ENCODE measurements around the gene GOLGA6L7.
"Not testable (repeated sequence)": the region's sequence is repeated elsewhere in the genome, so short reads cannot be mapped to it uniquely, and the experiment has no call there.

Gene GOLGA6L7

DNA sequence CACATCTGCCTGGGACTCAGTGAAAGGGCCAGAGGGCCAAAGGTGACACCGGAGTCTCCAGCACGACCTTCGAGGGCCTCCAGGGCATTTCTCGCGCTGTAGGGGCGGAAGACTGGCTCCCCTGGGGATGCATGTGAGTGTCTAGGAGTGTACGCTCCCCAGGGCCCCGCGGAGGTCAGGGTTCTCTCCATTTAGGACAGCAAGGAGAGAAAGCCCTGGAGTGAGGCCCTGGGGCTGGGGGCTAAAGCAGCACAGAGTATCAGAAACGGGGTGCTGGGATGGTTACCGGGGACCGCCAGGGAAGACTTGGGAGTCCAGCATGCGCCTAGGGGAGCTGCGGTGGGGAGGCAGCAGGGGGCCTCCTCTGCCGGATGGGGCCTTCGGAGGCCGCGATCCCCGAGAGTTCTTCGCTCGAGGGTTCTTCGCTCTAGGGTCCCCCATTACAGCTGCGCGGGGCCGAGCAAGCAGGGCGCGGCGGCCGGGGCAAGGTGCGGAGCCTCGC is 36.7 kb upstream of the GOLGA6L7 start:
- DNase-seq (ENCODE audit: low read depth, low spot score), result no peak

DNA sequence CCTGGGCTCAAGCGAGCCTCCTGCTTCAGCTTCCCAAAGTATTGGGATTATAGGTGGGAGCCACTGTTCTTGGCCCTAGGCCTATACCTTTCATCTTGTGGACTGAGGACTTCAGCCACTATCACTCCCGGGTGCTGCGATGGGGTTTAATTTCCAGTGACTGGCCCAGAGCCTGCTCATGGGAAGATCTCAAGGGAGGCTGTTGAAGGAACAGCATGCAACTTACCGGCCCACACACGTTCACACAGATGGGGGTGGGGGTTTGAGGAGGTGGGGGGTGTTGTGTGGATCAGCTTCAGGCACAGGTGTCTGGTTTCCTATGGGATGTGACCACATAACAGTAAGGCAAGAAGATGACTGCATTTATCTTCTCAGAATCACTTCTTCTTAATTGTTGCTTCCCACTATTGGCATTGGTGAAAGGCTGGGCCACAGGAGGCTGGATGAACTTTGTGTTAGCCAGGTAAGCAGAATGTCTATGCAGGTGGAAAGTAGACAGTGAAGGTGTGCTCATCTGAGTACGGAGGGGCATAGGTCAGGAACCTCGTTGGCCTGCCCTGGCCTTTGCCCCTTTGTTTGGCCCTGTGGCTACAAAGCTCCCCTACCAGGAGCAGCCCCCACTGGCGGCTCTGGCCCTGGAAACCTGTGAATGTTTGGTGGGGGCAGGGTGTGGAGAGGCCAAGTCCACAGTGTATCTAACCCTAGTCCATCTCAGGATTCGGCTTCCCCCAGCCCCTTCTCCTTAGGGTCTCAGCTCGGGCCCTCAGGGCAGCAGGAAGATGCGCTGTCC is 35.9 kb upstream of the GOLGA6L7 start:
- DNase-seq (ENCODE audit: low read depth, low spot score), result no peak

DNA sequence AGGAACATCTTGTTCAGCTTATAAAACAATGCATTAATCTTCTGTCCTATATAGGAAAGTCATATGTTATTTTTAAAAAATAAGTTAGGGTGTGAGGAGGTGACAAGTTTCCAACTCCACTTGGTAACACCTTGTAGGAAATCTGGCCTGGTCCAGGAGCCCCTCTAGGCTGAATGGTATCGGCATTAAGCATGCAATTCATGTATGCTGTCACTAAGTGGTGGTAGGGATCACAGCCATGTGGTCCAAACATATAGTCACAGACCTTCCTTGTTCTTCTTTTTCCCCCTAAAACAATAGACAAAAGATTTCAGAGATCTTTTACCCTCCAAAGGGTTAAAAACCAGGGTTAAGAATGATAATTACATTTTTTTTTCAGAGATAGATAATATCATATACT is 33.2 kb upstream of the GOLGA6L7 start:
- DNase-seq (ENCODE audit: low read depth, low spot score), result no peak

DNA sequence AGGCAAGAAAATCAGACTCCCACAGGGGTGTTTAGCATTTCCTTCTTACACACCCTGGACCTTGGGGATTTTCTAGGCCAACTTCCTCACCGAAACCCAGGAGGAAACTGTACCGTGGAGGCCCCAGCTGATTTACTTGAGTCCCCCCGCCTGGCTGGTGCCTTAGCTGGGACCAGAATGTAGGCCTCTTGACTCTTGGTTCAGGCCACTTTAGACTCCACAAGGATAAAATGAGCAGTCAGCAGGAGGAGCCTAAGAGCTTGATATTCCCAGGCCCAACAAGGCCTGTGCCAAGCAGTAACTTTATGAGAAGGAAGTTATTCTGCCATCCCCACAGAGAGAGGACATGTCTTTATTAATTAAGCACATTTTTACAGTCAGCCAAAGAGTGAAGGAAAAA is 32.7 kb upstream of the GOLGA6L7 start:
- no peak for DNase-seq (ENCODE audit: low read depth, low spot score)

DNA sequence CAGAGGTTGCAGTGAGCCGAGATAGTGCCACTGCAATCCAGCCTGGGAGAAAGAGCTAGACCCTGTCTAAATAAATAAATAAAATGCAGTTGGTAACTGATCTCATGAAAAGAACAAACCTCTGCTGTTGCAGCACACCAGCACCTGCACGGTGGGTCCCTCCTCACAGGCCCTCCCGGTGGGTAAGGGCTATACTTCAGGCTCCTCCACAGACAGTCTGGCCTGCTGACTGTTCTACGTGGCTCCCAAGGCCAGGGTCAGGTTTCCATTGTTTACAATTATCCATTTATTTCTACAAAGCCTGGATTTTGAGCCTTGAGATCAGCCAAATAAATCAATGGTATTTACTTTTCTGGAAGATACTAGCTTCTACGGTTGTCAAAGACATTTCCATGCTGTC is 32.2 kb upstream of the GOLGA6L7 start:
- DNase-seq (ENCODE audit: low read depth, low spot score), result no peak

DNA sequence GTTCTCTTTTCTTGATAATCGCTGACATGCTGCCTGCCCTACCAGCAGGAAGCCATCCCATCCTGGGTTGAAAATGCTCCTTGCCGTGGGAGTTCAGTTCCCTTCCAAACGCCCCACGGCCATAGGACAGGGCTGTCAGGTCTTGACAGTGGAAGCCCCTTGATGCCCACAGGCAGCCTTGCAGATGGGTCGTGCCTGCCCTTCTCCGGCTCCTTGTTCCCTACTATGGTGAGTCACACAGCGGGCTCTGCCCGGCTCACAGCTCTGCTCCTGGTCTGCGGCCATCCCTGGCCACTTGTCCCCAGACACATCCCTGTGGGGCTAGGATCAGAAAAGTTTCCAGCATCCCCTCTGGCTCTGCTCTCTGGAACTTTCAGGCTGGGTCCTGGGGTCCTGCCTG is 31.1 kb upstream of the GOLGA6L7 start:
- DNase-seq (ENCODE audit: low read depth, low spot score), result no peak

DNA sequence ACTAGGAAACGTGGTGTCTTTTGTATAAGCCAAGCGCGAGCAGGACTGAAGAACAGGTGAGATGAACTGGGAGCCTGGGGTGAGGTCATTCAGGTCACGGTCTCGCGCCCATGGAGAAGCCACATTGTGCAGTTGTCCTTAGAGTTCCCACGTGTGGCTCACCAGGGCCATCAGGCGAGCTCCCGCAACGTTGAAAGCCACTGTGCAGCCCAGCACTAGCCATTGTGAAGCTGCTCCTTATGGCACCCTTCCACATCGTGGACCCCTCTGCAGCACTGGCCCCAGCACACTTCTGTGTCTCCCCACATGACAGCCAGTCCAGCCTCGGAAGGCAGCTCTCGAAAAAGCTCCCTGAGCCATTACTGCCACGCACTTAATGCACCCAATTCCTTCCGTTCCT is 29.8 kb upstream of the GOLGA6L7 start:
- DNase-seq (ENCODE audit: low read depth, low spot score), result no peak

DNA sequence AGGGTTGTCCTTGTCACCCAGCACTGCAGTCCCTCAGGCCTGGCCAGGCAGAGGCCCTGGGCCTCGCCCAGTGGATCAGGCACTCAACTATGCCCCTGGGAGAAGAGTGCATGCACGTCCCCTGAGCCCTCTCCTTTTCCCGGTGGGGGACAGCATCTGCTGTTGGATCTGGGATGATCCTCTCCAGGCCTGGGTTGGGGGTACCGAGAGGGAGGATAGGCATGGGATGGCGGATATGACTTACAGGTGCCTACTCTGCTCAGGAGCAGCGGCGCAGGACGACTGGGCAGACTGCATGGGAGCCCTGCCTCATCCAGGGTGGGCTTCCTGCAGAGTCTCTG is 28.4 kb upstream of the GOLGA6L7 start:
- no peak for DNase-seq (ENCODE audit: low read depth, low spot score)

DNA sequence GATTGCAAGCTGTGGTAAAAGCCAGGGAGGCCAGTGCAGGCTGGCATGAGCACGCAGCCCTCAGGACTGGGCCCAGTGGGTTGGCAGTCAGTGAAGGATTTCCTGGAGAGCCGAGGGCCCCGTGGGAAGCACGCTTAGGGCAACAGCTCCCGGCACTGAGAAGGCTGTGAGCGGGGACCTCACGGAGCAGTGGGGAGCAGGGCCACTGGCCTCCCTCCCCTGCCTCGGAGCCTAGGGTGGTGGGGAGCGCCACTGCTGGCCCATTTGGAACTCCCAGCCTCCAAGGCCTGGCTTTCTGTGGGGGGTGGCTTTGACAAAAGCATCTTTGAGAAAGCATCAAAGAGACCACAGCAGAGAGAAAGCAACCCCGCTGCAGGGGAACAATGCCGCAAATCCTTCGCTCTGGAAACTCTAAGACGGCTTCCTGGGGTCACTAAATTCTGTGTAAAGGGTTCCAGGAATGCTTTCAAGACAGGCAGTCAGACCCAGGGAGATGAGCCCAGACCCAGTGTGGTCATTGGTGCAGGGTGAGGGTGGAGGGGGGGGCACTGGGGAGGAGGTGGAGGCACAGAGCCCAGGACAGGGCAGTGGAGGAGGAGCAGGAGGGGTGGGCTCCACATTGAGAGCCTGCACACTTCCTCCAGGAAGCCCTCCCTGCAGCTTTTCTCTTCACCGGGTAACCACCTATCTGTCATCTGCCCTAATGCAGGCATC is 27.8 kb upstream of the GOLGA6L7 start:
- DNase-seq (ENCODE audit: low read depth, low spot score), result no peak

DNA sequence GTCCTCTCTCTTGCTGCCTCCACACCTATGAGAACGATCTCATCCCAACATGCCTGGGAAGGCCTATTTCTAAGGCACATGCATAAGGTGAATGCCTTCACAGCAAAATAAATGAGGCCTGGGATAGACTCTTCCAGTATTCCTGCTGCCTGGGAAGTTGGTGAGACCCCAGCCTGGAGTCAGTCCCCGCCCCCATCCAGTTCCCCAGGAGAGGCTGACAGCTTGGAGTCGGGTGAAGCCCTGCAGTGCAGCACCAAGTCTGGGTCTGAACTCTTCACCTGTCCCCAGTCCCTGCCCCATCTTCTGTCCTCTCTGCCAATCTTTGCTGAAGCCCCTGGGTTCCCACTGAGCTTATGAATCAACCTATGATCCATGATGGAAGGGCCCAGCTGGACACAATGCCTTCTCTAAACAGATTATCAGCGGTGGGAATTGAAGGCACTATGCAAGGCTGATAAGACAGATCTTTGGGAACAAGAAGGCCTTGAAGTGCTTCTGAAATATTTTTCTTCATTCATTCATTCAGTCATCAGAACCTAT is 27.1 kb upstream of the GOLGA6L7 start:
- DNase-seq (ENCODE audit: low read depth, low spot score), result no peak

DNA sequence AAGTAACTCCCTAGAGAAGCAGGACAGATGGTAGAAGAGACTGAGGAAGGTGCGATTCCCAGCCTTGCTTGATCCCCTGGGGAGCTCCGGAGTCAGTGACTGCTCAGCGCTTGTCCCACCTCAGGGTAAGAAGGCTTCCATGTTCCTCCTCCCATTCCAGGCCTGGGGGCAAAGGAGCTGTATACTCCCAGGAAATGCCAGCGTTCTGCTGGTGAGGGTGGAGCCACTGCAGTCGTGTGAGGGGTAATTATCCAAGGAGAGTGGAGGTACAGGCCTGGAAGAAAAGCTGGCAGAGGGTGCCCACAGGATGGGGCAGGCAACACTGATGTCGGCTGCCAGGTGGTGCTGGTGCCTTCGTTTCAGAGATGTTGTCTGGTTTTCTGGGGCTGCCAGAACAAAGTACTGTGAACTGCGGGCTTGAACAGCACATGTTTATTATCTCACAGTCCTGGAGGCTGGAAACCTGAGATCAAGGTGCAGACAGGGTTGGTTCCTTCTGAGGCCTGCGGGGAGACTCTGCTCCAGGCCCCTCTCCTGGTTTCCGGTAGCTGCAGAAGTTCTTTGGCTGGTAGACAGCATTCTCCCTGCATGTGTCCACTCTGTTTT is 25.2 kb upstream of the GOLGA6L7 start:
- DNase-seq (ENCODE audit: low read depth, low spot score), result no peak

DNA sequence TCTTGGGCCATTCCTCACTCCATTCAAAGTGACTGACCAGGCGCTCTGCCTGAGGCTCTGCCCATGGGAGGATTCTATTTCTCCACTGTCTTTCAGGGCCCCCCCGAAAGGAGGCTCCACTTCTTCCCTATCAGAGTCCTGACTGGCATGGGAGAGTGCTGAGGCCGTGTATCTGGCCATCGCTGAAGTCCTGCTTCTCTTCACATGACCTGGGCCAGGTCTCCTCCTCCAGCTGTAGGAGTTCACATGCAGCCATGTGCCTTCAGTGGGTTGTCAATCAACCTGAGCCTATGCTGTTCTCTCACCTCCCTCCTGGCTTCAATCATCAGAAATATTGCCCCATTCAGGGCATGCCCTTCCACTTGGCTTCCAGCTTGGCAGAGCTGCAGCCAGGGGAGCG is 24.6 kb upstream of the GOLGA6L7 start:
- DNase-seq (ENCODE audit: low read depth, low spot score), result no peak

DNA sequence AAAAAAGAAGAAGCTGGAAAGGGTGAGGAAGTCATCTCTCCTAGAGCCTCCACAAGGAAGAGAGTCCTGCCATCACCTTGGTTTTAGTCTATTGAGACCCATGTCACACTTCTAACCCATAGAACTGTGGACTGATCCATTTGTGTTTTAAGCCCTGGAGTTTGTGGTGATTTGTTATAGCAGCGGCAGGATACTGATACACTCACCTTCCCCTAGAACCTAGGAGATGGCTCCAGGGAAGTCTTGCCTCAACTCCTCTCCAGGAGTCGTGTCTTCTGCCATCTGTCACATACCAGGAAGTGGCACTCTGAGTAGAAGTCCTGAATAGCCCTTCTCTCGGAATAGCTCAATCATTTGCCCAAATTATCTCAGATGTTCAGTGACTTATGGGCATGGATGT is 22.7 kb upstream of the GOLGA6L7 start:
- no peak for DNase-seq (ENCODE audit: low read depth, low spot score)

DNA sequence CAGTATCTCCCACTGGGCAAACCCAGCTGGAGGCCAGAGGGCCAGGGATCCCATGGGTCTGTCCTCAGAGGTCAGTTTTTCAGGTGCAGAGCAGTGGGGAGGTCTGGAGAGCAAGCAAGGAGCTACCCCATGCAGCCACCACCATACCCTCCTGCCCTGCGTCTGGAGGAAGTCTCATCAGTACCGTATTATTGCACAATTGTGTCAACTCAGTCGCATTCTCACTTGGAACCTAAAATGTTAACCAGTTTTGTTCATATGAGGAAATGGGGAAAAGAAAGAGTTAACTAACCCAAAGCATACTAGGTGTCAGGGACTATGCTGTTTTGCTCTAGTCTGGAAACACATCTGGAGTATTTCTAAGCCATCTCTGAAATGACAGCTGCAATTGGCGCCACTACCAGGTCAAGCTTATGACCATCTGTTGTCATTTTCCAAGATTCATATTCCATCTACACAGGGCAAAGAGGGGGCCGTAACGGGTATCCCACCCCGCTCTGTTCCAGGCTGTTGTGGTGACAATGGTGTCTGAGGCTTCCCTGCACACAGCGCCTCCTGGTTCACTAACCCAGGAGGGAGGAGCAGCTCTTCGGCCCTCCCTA is 20.4 kb upstream of the GOLGA6L7 start:
- no peak for DNase-seq (ENCODE audit: low read depth, low spot score)

DNA sequence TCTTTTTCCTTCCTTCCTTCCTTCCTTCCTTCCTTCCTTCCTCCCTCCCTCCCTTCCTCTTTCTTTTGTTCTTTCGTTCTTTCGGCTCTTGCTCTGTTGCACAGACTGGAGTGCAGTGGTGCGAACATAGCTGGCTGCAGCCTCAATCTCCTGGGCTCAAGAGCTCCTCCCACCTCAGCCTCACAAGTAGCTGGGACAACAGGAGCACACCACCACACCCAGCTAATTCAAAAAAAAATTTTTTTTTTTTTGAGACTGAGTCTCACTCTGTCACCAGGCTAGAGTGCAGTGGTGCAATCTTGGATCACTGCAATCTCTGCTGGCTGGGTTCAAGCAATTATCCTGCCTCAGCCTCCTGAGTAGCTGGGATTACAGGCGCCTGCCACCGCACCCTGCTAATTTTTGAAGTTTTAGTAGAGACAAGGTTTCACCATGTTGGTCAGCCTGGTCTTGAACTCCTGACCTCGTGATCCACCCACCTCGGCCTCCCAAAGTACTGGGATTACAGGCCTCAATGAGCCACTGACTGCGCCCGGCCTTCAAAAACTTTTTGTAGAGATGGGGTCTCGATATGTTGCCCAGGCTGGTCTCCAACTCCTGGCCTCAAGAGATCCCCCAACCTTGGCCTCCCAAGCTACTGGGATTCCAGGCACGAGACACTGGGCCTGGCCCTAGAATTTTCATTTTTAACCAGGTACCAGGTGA is 13.3 kb upstream of the GOLGA6L7 start:
- not testable (repeated sequence) for DNase-seq (ENCODE audit: low read depth, low spot score)

DNA sequence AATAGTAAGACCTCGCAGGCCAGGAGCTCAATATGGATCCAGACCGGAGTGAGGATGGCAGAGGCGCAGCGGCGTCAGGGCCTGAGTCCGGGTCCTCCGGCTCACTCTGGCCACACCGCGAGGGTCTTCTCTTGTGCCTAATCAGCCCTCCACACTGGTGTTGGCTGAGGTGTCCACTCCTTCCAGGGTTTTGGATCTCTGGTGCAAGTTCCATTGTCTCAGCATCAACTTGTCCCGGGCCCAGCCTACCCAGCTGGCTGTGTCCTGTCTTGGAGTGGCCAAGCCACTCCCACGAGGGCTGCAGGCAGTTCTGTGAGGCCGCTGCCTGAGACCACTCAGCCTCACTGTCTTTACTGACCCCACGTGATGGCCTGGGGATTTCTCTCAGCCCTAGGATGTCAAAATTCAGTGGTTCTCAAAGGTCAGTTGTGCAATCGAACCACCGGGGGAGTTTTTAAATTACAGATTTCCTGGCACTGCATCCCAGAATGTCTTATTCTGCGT is 12.6 kb upstream of the GOLGA6L7 start:
- DNase-seq (ENCODE audit: low read depth, low spot score), result no peak

DNA sequence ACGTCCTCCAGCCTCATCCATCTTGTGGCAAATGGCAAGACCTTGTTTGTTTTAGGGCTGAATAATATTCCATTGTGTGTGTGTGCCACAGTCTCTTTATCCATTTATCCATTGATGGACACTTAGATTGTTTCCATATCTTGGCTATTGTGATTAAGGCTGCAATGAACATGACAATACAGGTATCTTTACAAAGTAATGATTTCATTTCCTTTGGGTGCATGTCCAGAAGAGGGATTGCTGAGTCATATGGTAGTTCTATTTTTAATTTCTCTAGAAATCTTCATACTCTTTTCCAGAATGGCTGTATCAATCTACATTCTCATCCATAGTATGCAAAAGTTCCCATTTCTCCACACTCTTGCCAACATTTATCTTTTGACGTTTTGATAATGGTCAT is 6.1 kb upstream of the GOLGA6L7 start:
- not testable (repeated sequence) for DNase-seq (ENCODE audit: low read depth, low spot score)

DNA sequence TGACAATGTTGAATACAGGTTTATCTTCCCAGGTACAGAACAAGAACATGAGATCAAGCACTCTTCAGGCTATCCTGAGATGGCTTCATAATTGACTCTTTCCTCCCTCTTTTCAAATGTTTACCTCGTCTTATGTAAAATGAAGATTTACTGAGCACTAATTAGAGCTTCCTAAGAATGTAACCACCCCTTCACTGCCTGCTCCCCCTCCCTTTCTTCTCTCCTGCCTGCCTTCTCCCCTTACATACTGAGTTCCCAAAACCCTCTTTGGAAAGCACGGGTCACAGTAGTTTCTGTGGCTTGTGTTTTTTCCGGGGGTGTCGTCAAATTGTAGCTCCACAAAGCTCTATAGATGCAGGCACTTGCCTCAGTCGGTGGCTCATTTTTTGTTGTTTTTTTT is 5.2 kb upstream of the GOLGA6L7 start:
- DNase-seq (ENCODE audit: low read depth, low spot score), result not testable (repeated sequence)

DNA sequence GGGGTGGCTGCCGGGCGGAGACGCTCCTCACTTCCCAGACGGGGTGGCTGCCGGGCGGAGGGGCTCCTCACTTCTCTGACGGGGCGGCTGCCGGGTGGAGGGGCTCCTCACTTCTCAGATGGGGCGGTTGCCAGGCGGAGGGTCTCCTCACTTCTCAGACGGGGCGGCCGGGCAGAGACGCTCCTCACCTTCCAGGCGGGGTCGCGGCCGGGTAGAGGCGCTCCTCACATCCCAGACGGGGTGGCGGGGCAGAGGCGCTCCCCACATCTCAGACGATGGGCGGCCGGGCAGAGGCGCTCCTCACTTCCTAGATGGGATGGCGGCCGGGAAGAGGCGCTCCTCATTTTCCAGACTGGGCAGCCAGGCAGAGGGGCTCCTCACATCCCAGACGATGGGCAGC is 1.3 kb upstream of the GOLGA6L7 start:
- not testable (repeated sequence) for DNase-seq (ENCODE audit: low read depth, low spot score)

DNA sequence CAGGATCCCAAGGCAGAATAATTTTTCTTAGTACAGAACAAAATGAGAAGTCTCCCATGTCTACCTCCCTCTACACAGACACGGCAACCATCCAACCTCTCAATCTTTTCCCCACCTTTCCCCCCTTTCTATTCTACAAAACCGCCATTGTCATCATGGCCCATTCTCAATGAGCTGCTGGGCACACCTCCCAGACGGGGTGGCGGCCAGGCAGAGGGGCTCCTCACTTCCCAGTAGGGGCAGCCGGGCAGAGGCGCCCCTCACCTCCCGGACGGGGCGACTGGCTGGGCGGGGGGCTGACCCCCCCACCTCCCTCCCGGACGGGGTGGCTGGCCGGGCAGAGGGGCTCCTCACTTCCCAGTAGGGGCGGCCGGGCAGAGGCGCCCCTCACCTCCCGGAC is 827 bp upstream of the GOLGA6L7 start:
- not testable (repeated sequence) for DNase-seq (ENCODE audit: low read depth, low spot score)

DNA sequence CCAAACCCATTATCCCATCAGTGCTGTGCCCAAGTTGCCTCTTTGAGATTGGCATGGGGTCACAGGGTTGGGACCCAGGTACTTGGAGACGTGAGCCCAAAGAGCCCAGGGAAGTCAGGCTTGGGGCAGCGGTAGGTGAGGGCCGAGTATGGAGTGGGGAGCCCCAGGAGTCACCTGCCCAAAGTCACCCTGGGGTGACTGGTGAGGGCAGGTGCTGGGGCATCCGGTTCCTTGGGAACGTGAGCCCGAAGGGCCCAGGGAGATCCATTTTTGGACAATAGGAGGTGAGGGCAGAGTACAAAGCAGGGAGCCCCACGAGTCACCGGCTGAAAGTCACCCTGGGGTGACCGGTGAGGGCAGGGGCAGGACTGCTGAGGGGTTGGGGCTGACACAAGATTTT is 485 bp downstream of the GOLGA6L7 start:
- not testable (repeated sequence) for DNase-seq (ENCODE audit: low read depth, low spot score)
